ENCODE data around the gene NKAIN2. TPM values are rescaled to one million over a fixed set of nuclear protein-coding genes. Genes with fewer than 3 reads are reported as not detected.

NKAIN2 gene
- total and polyA plus RNA-seq, 9 of the 15 experiments (the other 6 are each of a cell fraction or from before 2014, with no cell fraction given) = not detected

GRCh38 chr6:124143435-124143834, 339.8 kb downstream of the NKAIN2 start:
- FAIRE-seq (no peak), ATAC-seq (no peak), DNase-seq (ENCODE audit: extremely low read depth in 1 of 4, low spot score in 3 of 4) (no peak)
- ChIA-PET POLR2A (no interaction called here), CTCF (ENCODE audit: low intra/inter-chr PET ratio) (no interaction called here)
- Histone ChIP-seq H3K4me1 (replicated peaks in 1 of 2; ENCODE audit: control insufficient read depth in 2 of 2, insufficient read depth in 2 of 2, low read length in 2 of 2) (no peaks in the 10 kb centered on the region), H3K36me3 (ENCODE audit: control insufficient read depth, insufficient read depth, low read length) (no peaks in the 10 kb centered on the region), H4K20me1 (replicated peaks; ENCODE audit: control insufficient read depth, insufficient read depth, low read length) (no peaks in the 10 kb centered on the region), H3K79me2 (ENCODE audit: control insufficient read depth, insufficient read depth, low read length) (no peaks in the 10 kb centered on the region), H3K9me3 (replicated peaks; ENCODE audit: control insufficient read depth, insufficient read depth, low read depth, low read length) (no peaks in the 10 kb centered on the region), H3K27me3 (ENCODE audit: control insufficient read depth in 2 of 2, insufficient read depth in 2 of 2, low read length in 2 of 2) (no peaks in the 10 kb centered on the region), H3K9ac (ENCODE audit: insufficient read depth in 1 of 2, low read depth in 2 of 2, low read length in 2 of 2) (no peak overlapping the region), H3K4me2 (ENCODE audit: insufficient read depth, low read length) (no peak overlapping the region), H3K4me3 (no peak overlapping the region), H3K27ac (ENCODE audit: extremely low read depth, low read depth, low read length) (no peak overlapping the region), H2AFZ (ENCODE audit: low read depth, low read length) (no peak overlapping the region), H3K9me1 (ENCODE audit: control insufficient read depth, insufficient read depth, low read length) (no peaks in the 10 kb centered on the region)
- TF ChIP-seq ZNF165 (CRISPR knock-in tag; IDR thresholded peaks at IDR 0.05; ENCODE audit: borderline replicate concordance) = no peak
- TF ChIP-seq TARDBP (IDR thresholded peaks at IDR 0.05) = no peak
- no peak for TF ChIP-seq SMARCB1 (IDR thresholded peaks at IDR 0.05; ENCODE audit: insufficient read length, low read depth)
- TF ChIP-seq ZNF436 (CRISPR knock-in tag; IDR thresholded peaks at IDR 0.05) = no peak
- TF ChIP-seq FIP1L1 (IDR thresholded peaks at IDR 0.05; ENCODE audit: low read depth, low read length, poor library complexity, severe bottlenecking) = no peak
- no peak for TF ChIP-seq PTBP1 (IDR thresholded peaks at IDR 0.05; ENCODE audit: low read depth, low read length)
- TF ChIP-seq U2AF1 (optimal IDR thresholded peaks at IDR 0.05; ENCODE audit: low read depth, low read length) = no peak
- no peak for TF ChIP-seq GATAD2B (IDR thresholded peaks at IDR 0.05; ENCODE audit: borderline replicate concordance)
- no peak for TF ChIP-seq ZBTB12 (CRISPR knock-in tag; IDR thresholded peaks at IDR 0.05)
- TF ChIP-seq CC2D1A (IDR thresholded peaks at IDR 0.05) = no peak
- no peak for TF ChIP-seq MYNN (IDR thresholded peaks at IDR 0.05)
- no peak for TF ChIP-seq MYNN (CRISPR knock-in tag; IDR thresholded peaks at IDR 0.05)
- no peak for TF ChIP-seq FOXM1 (IDR thresholded peaks at IDR 0.05; ENCODE audit: low read depth)
- TF ChIP-seq FOXM1 (CRISPR knock-in tag; IDR thresholded peaks at IDR 0.05; ENCODE audit: low read depth) = no peak
- no peak for TF ChIP-seq ZNF282 (CRISPR knock-in tag; IDR thresholded peaks at IDR 0.05)
- TF ChIP-seq STAT5A (IDR thresholded peaks at IDR 0.05; ENCODE audit: borderline replicate concordance, low read length) = no peak
- no peak for TF ChIP-seq E2F5 (CRISPR knock-in tag; IDR thresholded peaks at IDR 0.05)
- TF ChIP-seq SMARCC2 (IDR thresholded peaks at IDR 0.05; ENCODE audit: low read depth) = no peak
- no peak for TF ChIP-seq SAFB2 (IDR thresholded peaks at IDR 0.05; ENCODE audit: borderline replicate concordance, low read depth, low read length, severe bottlenecking)
- in situ Hi-C loops (cut with MboI) (no loop called here), intact Hi-C loops (cut with micrococcal nuclease) (no loop called here)
- no TSS peak for BruUV-seq (replicated peaks)
